Midbrain (tissue), 1 donor: Measurements from ENCODE around the gene FBXW12.
A peak's percentile ranks its signal among the peaks of the same experiment; 100 is the strongest.
"Not testable (repeated sequence)": the region's sequence is repeated elsewhere in the genome, so short reads cannot be mapped to it uniquely, and the experiment has no call there.

ENCODE experiments used
- DNase-seq: peaks from one replicate; lab custom pipeline; 2025; lab: John Stamatoyannopoulos, UW

The FBXW12 gene

GRCh38 chr3:48387634-48388033, 15.6 kb downstream of the FBXW12 start:
- no peak for DNase-seq

- no peak for DNase-seq
Observed at GRCh38 chr3:48388966-48389365, 16.9 kb downstream of the FBXW12 start.

GRCh38 chr3:48394391-48394790, 22.4 kb downstream of the FBXW12 start:
- no peak for DNase-seq

GRCh38 chr3:48395714-48396113, 23.7 kb downstream of the FBXW12 start:
- DNase-seq = no peak

GRCh38 chr3:48397767-48398681, 26.0 kb downstream of the FBXW12 start:
- DNase-seq = no peak

GRCh38 chr3:48398701-48399386, 26.8 kb downstream of the FBXW12 start:
- no peak for DNase-seq

GRCh38 chr3:48399387-48400172, 27.6 kb downstream of the FBXW12 start:
- no peak for DNase-seq

GRCh38 chr3:48400824-48401433, 28.9 kb downstream of the FBXW12 start:
- peak; percentile 47 for DNase-seq

GRCh38 chr3:48401434-48401901, 29.4 kb downstream of the FBXW12 start:
- not testable (repeated sequence) for DNase-seq

GRCh38 chr3:48402281-48402732, 30.3 kb downstream of the FBXW12 start:
- no peak for DNase-seq

- no peak for DNase-seq
Observed at GRCh38 chr3:48402907-48403306, 30.9 kb downstream of the FBXW12 start.

GRCh38 chr3:48403533-48404439, 31.8 kb downstream of the FBXW12 start:
- no peak for DNase-seq

- no peak for DNase-seq
Observed at GRCh38 chr3:48404440-48405342, 32.7 kb downstream of the FBXW12 start.

- no peak for DNase-seq
Observed at GRCh38 chr3:48405343-48405881, 33.4 kb downstream of the FBXW12 start.

- DNase-seq = no peak
Observed at GRCh38 chr3:48405971-48406370, 34.0 kb downstream of the FBXW12 start.

- DNase-seq = no peak
Observed at GRCh38 chr3:48406443-48407431, 34.7 kb downstream of the FBXW12 start.

- no peak for DNase-seq
Observed at GRCh38 chr3:48407542-48408099, 35.6 kb downstream of the FBXW12 start.

- DNase-seq = no peak
Observed at GRCh38 chr3:48408823-48409281, 36.8 kb downstream of the FBXW12 start.
